ENCODE measurements around the gene TMEM263.

TMEM263 gene

GRCh38 chr12:106962286-106962685 is 6.6 kb downstream of the TMEM263 start:
- no peak overlapping the region for H3K4me3 ChIP-seq (ENCODE audit: low read length)
- DNase-seq (ENCODE audit: low read depth), result no peak
- TF ChIP-seq CTCF (conservative IDR thresholded peaks at IDR 0.05; ENCODE audit: low read length), result no peak

GRCh38 chr12:106964526-106964925 is 8.8 kb downstream of the TMEM263 start:
- H3K4me3 ChIP-seq (ENCODE audit: low read length), result no peak overlapping the region
- DNase-seq (ENCODE audit: low read depth), result peak; percentile 23
- TF ChIP-seq CTCF (conservative IDR thresholded peaks at IDR 0.05; ENCODE audit: low read length), result no peak

GRCh38 chr12:106971065-106971464 is 15.4 kb downstream of the TMEM263 start:
- no peak for DNase-seq (ENCODE audit: low read depth)
- no peak for TF ChIP-seq CTCF (conservative IDR thresholded peaks at IDR 0.05; ENCODE audit: low read length)
- H3K4me3 ChIP-seq (ENCODE audit: low read length), result no peak overlapping the region

GRCh38 chr12:106973545-106973944 is 17.8 kb downstream of the TMEM263 start:
- DNase-seq (ENCODE audit: low read depth), result no peak
- no peak overlapping the region for H3K4me3 ChIP-seq (ENCODE audit: low read length)
- TF ChIP-seq CTCF (conservative IDR thresholded peaks at IDR 0.05; ENCODE audit: low read length), result no peak

- TF ChIP-seq CTCF (conservative IDR thresholded peaks at IDR 0.05; ENCODE audit: low read length), result no peak
- no peak overlapping the region for H3K4me3 ChIP-seq (ENCODE audit: low read length)
- DNase-seq (ENCODE audit: low read depth), result no peak
These were observed 18.8 kb downstream of the TMEM263 start for GRCh38 chr12:106974511-106974910.

GRCh38 chr12:106975098-106975497 is 19.4 kb downstream of the TMEM263 start:
- no peak for DNase-seq (ENCODE audit: low read depth)
- no peak overlapping the region for H3K4me3 ChIP-seq (ENCODE audit: low read length)
- no peak for TF ChIP-seq CTCF (conservative IDR thresholded peaks at IDR 0.05; ENCODE audit: low read length)

GRCh38 chr12:106975993-106976658 is 20.4 kb downstream of the TMEM263 start:
- TF ChIP-seq CTCF (conservative IDR thresholded peaks at IDR 0.05; ENCODE audit: low read length), result no peak
- no peak overlapping the region for H3K4me3 ChIP-seq (ENCODE audit: low read length)
- DNase-seq (ENCODE audit: low read depth), result peak; percentile 40

Data from AG10803 (cell line).